HCT116 (cell line): Measurements from ENCODE around the gene GABRR2.

Experiments used
- EGR1 ChIP-seq: IDR thresholded peaks from 2 replicates; pipeline ENCODE4 v1.6.1; 2012; ENCODE audit warnings: low read depth
- POLR2A ChIP-seq: IDR thresholded peaks from 2 replicates; pipeline ENCODE4 v1.7.0; 2011; ENCODE audit warnings: borderline replicate concordance; ENCODE audit not compliant: insufficient read depth, insufficient read length; ENCODE audit errors: extremely low read depth
- POLR2AphosphoS5 ChIP-seq: IDR thresholded peaks from 2 replicates; pipeline ENCODE4 v1.6.1; 2011; ENCODE audit warnings: mild to moderate bottlenecking, low read depth, low read length, moderate library complexity
- TF ChIP-seq, protein P1 (sequence below): IDR thresholded peaks from 2 replicates; pipeline ENCODE4 v1.6.1; 2012; ENCODE audit warnings: low read depth

DNA sequence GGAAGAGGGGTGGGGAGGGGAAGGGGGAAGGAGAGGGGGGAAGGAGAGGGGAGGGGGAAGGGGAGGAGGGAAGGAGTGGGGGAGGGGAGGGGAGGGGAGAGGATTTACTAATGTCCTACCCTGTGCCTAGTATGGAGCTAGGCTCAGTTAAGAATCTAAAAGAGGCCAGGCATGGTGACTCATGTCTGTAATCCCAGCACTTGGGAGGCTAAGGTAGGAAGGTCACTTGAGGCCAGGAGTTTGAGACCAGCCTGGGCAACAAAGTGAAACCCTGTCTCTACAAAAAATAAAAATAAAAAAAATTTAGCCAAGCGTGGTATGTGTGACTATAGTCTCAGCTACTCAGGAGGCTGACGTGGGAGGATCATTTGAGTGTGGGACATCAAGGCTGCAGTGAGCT is 24.5 kb upstream of the GABRR2 start:
- TF ChIP-seq, protein P1, sequence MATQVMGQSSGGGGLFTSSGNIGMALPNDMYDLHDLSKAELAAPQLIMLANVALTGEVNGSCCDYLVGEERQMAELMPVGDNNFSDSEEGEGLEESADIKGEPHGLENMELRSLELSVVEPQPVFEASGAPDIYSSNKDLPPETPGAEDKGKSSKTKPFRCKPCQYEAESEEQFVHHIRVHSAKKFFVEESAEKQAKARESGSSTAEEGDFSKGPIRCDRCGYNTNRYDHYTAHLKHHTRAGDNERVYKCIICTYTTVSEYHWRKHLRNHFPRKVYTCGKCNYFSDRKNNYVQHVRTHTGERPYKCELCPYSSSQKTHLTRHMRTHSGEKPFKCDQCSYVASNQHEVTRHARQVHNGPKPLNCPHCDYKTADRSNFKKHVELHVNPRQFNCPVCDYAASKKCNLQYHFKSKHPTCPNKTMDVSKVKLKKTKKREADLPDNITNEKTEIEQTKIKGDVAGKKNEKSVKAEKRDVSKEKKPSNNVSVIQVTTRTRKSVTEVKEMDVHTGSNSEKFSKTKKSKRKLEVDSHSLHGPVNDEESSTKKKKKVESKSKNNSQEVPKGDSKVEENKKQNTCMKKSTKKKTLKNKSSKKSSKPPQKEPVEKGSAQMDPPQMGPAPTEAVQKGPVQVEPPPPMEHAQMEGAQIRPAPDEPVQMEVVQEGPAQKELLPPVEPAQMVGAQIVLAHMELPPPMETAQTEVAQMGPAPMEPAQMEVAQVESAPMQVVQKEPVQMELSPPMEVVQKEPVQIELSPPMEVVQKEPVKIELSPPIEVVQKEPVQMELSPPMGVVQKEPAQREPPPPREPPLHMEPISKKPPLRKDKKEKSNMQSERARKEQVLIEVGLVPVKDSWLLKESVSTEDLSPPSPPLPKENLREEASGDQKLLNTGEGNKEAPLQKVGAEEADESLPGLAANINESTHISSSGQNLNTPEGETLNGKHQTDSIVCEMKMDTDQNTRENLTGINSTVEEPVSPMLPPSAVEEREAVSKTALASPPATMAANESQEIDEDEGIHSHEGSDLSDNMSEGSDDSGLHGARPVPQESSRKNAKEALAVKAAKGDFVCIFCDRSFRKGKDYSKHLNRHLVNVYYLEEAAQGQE, result no peak
- TF ChIP-seq POLR2AphosphoS5, result no peak
- no peak for TF ChIP-seq EGR1
- no peak for TF ChIP-seq POLR2A
